GM23338 (cell line): ENCODE measurements around the gene DIP2C. TPM values are rescaled to one million over a fixed set of nuclear protein-coding genes. Genes with fewer than 3 reads are reported as not detected.

Source experiments
- EZH2phosphoT487 ChIP-seq: fragments of 200-600 bp; sonication (generic); IDR thresholded peaks from one replicate; pipeline ENCODE4 v1.8.1; 2018; ENCODE audit warnings: antibody characterized with exemption; ENCODE audit not compliant: unreplicated experiment
- JUNB ChIP-seq: IDR thresholded peaks from one replicate; pipeline ENCODE4 v1.6.1; 2016; ENCODE audit warnings: antibody characterized with exemption; ENCODE audit not compliant: unreplicated experiment
- POLR2AphosphoS5 ChIP-seq: IDR thresholded peaks from 2 replicates; pipeline ENCODE4 v1.6.1; 2016; ENCODE audit warnings: antibody characterized with exemption, low read depth
- STAT1 ChIP-seq: IDR thresholded peaks from one replicate; pipeline ENCODE4 v1.6.1; 2016; ENCODE audit warnings: antibody characterized with exemption; ENCODE audit not compliant: unreplicated experiment
- ZNF114 ChIP-seq: fragments of 250-450 bp; sonication (Bioruptor Pico); IDR thresholded peaks from 2 replicates; pipeline ENCODE4 v1.5.0; 2020; ENCODE audit warnings: mild to moderate bottlenecking, moderate library complexity
- ZNF331 ChIP-seq: fragments of 250-450 bp; sonication (Bioruptor Pico); IDR thresholded peaks from 2 replicates; pipeline ENCODE4 v1.5.0; 2020; ENCODE audit warnings: low read depth, mild to moderate bottlenecking, moderate library complexity
- polyA plus RNA-seq: library from polyadenylated mRNA; unstranded; fragments of >200 nt; fragmentation: Nextera tagmentation; extraction: Ambion mirVana; gene quantifications from 2 replicates; pipeline ENCODE4 v1.2.1, GENCODE V29; 2016
- total RNA-seq: library from RNA; depleted of rRNA; stranded (reverse); fragments of >200 nt; shearing (Covaris generic); gene quantifications from 2 replicates; pipeline ENCODE4 v1.2.3, GENCODE V29; 2014
- TF ChIP-seq, protein P1 (sequence below): fragments of 250-450 bp; sonication (Bioruptor Pico); IDR thresholded peaks from 2 replicates; pipeline ENCODE4 v1.5.0; 2020; ENCODE audit warnings: mild to moderate bottlenecking, moderate library complexity
- TF ChIP-seq, protein P2 (sequence below): IDR thresholded peaks from one replicate; pipeline ENCODE4 v1.6.1; 2018; ENCODE audit warnings: antibody characterized with exemption; ENCODE audit not compliant: unreplicated experiment

The DIP2C gene
- total and polyA plus RNA-seq, 2 experiments from 2014 or later = 5.1 to 7.7 TPM

DNA sequence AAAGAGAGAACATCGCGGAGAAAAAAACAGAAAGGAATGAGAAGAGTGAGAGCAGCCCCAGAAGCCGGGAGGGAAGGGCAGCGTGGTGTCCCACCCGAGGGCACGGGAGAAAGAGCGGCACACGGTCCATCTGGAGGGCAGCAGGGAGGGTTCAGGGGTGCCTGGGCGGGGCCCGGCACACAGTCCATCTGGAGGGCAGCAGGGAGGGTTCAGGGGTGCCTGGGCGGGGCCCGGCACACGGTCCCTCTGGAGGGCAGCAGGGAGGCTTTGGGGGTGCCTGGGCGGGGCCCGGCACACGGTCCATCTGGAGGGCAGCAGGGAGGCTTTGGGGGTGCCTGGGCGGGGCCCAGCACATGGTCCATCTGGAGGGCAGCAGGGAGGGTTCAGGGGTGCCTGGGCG lies 381.8 kb downstream of the DIP2C start (continued):
- TF ChIP-seq, protein P1, sequence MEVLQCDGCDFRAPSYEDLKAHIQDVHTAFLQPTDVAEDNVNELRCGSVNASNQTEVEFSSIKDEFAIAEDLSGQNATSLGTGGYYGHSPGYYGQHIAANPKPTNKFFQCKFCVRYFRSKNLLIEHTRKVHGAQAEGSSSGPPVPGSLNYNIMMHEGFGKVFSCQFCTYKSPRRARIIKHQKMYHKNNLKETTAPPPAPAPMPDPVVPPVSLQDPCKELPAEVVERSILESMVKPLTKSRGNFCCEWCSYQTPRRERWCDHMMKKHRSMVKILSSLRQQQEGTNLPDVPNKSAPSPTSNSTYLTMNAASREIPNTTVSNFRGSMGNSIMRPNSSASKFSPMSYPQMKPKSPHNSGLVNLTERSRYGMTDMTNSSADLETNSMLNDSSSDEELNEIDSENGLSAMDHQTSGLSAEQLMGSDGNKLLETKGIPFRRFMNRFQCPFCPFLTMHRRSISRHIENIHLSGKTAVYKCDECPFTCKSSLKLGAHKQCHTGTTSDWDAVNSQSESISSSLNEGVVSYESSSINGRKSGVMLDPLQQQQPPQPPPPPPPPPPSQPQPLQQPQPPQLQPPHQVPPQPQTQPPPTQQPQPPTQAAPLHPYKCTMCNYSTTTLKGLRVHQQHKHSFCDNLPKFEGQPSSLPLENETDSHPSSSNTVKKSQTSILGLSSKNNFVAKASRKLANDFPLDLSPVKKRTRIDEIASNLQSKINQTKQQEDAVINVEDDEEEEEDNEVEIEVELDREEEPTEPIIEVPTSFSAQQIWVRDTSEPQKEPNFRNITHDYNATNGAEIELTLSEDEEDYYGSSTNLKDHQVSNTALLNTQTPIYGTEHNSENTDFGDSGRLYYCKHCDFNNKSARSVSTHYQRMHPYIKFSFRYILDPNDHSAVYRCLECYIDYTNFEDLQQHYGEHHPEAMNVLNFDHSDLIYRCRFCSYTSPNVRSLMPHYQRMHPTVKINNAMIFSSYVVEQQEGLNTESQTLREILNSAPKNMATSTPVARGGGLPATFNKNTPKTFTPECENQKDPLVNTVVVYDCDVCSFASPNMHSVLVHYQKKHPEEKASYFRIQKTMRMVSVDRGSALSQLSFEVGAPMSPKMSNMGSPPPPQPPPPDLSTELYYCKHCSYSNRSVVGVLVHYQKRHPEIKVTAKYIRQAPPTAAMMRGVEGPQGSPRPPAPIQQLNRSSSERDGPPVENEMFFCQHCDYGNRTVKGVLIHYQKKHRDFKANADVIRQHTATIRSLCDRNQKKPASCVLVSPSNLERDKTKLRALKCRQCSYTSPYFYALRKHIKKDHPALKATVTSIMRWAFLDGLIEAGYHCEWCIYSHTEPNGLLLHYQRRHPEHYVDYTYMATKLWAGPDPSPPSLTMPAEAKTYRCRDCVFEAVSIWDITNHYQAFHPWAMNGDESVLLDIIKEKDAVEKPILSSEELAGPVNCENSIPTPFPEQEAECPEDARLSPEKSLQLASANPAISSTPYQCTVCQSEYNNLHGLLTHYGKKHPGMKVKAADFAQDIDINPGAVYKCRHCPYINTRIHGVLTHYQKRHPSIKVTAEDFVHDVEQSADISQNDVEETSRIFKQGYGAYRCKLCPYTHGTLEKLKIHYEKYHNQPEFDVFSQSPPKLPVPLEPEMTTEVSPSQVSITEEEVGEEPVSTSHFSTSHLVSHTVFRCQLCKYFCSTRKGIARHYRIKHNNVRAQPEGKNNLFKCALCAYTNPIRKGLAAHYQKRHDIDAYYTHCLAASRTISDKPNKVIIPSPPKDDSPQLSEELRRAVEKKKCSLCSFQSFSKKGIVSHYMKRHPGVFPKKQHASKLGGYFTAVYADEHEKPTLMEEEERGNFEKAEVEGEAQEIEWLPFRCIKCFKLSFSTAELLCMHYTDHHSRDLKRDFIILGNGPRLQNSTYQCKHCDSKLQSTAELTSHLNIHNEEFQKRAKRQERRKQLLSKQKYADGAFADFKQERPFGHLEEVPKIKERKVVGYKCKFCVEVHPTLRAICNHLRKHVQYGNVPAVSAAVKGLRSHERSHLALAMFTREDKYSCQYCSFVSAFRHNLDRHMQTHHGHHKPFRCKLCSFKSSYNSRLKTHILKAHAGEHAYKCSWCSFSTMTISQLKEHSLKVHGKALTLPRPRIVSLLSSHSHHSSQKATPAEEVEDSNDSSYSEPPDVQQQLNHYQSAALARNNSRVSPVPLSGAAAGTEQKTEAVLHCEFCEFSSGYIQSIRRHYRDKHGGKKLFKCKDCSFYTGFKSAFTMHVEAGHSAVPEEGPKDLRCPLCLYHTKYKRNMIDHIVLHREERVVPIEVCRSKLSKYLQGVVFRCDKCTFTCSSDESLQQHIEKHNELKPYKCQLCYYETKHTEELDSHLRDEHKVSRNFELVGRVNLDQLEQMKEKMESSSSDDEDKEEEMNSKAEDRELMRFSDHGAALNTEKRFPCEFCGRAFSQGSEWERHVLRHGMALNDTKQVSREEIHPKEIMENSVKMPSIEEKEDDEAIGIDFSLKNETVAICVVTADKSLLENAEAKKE (CRISPR knock-in tag) = no peak
- TF ChIP-seq STAT1 (no peak), ZNF331 (CRISPR knock-in tag) (no peak), POLR2AphosphoS5 (no peak), ZNF114 (CRISPR knock-in tag) (no peak), EZH2phosphoT487 (no peak), JUNB (no peak)
- TF ChIP-seq, protein P2, sequence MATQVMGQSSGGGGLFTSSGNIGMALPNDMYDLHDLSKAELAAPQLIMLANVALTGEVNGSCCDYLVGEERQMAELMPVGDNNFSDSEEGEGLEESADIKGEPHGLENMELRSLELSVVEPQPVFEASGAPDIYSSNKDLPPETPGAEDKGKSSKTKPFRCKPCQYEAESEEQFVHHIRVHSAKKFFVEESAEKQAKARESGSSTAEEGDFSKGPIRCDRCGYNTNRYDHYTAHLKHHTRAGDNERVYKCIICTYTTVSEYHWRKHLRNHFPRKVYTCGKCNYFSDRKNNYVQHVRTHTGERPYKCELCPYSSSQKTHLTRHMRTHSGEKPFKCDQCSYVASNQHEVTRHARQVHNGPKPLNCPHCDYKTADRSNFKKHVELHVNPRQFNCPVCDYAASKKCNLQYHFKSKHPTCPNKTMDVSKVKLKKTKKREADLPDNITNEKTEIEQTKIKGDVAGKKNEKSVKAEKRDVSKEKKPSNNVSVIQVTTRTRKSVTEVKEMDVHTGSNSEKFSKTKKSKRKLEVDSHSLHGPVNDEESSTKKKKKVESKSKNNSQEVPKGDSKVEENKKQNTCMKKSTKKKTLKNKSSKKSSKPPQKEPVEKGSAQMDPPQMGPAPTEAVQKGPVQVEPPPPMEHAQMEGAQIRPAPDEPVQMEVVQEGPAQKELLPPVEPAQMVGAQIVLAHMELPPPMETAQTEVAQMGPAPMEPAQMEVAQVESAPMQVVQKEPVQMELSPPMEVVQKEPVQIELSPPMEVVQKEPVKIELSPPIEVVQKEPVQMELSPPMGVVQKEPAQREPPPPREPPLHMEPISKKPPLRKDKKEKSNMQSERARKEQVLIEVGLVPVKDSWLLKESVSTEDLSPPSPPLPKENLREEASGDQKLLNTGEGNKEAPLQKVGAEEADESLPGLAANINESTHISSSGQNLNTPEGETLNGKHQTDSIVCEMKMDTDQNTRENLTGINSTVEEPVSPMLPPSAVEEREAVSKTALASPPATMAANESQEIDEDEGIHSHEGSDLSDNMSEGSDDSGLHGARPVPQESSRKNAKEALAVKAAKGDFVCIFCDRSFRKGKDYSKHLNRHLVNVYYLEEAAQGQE = no peak
